SKM-1 treated with dmso at 0.1 percent for 144 hours (cell line): ENCODE data around the gene PTPRN2.
"Not testable (repeated sequence)": the region's sequence is repeated elsewhere in the genome, so short reads cannot be mapped to it uniquely, and the experiment has no call there.

Experiments
- DNase-seq: peaks from one replicate; lab custom pipeline; 2025; ENCODE audit not compliant: unreplicated experiment; lab: John Stamatoyannopoulos, UW

Gene PTPRN2

DNA sequence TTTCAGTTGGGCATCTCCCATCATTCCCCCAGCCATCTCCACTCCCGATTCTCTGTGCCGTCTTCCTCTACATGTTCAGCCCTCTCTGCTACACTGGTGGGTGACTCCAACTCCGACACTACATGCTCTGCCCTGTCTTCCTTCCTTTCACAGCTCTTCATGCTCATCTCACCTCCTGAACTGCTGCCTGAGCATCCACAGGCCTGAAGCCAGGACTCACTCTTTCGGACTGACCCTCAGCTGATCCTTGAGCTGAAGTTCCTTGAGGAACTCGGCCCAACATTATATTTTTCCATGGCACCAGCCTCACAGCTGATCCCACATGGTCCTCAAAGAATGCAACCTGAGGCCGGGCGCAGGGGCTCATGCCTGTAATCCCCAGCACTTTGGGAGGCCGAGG, 538.4 kb downstream of the PTPRN2 start:
- DNase-seq: no peak

- DNase-seq: no peak
Observed at GRCh38 chr7:158048569-158048968, 539.1 kb downstream of the PTPRN2 start.

GRCh38 chr7:158047391-158048059, 540.1 kb downstream of the PTPRN2 start:
- DNase-seq: no peak

DNA sequence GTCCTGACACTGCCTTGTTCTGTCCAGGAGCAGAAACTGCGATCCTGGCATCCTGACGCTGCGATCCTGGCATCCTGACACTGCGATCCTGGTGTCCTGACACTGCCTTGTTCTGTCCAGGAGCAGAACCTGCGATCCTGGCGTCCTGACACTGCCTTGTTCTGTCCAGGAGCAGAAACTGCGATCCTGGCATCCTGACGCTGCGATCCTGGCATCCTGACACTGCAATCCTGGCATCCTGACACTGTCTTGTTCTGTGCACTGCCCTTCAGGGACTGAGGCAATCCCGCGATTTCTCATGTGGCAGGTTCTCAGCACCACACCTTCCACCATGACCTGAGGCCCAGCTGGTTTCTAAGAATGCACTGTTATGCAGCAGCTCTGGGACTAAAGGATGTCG, 541.4 kb downstream of the PTPRN2 start:
- not testable (repeated sequence) for DNase-seq

GRCh38 chr7:158044482-158044823, 543.2 kb downstream of the PTPRN2 start:
- no peak for DNase-seq

DNA sequence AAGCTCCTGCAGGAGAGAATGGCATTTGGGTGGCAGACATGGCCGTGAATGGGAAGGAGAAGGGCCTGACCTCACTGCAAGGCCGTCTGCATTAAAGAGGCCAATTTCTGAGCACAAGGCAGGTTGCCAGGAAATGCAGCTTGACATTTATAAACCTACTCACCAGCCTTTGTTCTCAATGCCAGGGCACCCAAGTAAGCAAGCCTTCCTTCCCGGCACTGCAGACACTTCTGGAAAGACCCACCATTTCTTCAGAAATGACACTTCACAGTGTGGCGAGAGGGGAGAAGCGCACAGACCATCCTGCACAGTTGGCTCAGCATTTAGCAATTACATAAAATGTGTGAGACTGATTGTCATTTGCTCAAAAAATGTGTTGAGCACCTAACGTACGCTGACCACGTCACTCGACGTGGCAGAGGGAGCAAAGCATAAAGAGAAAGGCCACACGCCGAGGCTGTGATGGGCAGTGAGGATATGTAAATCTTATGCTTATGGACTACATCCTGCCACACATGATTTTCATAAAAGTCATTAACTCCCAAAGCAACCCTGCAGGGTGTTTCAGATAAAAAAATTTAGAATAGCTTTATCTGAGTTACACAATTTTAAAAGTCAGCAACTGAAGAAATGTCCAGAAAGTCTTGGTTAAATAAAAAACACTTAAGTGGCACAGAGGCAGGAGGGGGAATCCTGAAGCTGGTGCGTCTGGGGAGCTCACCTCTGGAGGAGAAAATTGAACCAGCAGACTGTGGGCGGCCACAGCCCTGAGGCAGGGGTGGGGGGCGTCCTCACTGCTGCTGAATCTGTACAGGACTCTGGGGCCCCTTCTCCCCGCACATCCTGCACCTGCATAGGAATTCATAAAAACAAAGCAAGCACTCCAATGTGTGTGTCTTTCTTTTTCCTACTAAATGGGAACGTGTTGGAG, 543.8 kb downstream of the PTPRN2 start:
- no peak for DNase-seq

DNA sequence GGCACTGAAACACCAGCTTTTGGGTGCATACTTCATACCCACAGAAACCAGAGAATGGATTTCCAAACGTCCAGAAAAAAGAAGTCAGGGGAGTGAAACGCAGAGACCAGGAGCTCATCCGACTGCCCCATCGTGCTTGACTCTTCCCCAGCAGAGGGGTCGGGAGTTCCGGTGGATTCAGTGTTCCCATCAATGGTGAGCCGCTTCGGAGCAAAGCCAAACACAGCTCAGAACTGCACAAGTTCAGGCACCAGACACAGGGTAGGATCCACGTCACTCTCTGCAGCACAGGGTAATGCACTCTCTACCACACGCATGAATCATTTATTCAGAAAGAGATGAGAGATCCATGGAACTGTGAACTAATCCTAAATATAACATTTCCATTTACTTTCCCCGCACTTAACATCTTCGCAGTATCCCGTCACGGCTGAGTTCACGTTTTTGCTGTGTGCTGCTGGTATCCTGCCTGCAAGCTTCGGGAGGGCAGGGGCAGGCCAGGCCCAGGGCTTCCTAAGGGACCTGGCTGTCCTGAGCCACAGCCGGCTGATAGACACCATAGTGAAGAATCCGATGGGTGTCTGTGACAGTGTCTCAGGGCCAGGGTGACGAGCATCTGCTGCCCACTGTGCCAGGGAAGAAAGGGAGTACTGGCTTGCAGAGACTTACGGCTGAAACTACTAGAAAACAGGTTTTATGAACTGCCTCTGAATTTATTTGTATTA, 545.3 kb downstream of the PTPRN2 start:
- DNase-seq: no peak

DNA sequence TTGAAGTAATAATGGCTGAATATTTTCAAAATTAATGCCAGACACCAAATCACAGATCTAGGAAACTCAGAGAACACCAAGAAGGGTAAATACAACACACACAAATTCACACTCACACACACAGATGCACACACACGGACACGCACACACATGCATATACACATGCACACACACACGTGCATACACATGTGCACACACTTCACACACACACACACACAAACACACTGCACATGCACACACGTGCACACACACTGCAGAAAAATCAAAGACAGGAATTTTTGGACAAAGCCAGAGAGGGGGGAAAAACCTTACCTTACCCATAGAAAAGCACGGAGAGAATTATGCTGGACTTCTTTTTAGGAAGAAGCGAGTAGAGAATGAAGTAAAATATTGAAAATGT, 547.4 kb downstream of the PTPRN2 start:
- no peak for DNase-seq

DNA sequence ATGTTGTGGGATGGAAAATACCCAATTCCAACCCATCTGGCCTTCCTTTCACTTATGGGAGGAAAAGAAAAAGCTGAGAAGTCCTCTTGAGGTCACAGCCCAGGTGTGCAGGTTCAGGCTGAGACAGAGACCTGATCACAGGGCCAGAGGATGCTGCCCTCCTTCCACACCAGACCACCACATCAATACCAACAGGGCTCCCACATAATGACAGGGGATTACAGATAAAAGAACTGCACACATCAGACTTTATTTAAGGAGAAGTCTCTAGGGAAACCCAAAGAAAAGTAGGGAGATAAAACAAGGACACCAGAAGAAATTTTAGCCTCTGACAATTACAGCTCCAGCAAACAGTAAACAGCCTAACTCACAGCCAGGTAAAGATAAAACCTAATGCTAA, 548.4 kb downstream of the PTPRN2 start:
- no peak for DNase-seq

DNA sequence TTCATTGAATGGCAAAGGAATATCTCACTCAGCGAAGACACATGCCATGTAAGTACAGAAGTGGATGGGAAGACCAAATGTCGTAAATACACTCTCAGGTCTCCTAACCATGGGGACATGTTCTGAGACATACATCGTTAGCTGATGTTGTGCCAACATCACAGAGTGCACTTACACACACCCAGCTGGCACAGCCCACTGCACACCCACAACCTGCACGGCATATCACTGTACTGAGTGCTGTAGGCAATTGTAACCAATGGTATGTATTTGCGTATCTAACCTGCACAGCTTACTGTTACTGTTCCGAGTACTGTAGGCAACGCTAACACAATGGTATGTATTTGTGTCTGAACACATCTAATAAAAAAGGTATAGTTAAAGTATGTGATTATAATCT, 550.4 kb downstream of the PTPRN2 start:
- DNase-seq: no peak

- DNase-seq: no peak
Observed at GRCh38 chr7:158035343-158035742, 552.3 kb downstream of the PTPRN2 start.

DNA sequence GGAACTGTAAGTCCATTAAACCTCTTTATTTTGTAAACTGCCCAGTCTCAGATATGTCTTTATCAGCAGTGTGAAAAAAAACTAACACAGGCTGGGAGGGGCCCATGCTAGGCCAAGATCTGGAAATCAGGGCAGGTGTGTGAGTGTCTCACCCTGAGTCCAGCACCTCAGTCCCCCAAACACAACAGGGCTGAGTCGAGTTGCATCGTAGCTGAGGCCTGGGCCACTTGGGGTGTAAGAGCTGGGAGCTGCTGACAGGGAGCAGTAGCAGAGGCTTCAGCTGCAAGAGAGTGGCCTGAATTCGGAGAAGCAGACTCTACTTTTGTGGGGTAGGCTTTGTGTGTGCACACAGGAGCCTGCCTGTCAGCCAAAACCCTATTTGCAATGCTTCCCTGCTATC, 553.1 kb downstream of the PTPRN2 start:
- no peak for DNase-seq

- DNase-seq: not testable (repeated sequence)
Observed at GRCh38 chr7:158033925-158034324, 553.7 kb downstream of the PTPRN2 start.

GRCh38 chr7:158033196-158033595, 554.4 kb downstream of the PTPRN2 start:
- DNase-seq: no peak

DNA sequence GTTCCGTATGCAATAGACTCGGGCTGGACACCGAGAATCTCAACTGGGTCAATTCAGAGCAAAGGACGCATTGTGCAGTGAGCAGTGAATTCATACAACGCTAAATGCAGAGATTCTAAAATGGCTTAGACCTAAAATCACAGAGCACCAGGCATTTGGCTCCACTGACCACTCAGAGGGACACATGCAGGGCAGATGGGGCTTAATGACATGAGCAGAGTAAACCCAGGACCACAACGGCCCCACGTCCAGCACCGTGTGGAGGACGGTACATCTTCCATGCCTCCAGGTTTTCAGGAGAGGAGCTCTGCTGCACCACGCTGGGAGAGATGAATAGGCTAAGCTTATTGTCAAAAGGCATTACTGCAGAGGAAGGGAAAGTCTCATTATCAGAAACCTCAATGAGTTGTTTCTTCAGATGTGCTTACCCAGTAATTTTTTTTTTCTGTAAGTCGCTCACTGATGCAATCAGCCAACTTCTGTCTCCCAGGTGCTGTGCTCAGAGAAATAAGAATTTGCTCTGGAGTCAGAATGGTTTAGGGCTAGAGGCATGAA, 555.0 kb downstream of the PTPRN2 start:
- DNase-seq: no peak

GRCh38 chr7:158031867-158032308, 555.7 kb downstream of the PTPRN2 start:
- DNase-seq: no peak

DNA sequence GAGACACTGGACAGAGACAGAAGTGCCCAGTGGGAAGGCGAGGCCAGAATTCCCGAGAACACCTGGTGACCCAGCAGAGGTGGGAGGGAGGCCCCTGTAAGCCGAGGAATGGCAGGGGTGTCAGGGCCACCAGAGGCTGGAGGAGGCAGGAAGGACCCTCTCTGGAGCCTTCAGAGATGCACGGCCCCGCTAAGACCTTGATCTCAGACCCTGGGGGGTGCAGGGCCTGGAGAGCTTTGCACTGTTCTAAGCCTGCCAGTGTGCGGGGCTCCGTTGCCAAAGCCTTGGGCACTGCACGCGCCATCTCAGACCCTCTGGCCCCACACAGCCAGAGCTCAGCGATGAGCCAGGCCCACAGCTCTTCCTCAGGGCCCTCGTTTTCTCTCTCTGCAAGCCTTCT, 557.1 kb downstream of the PTPRN2 start:
- DNase-seq: no peak

- DNase-seq: no peak
Observed at GRCh38 chr7:158030071-158030470, 557.6 kb downstream of the PTPRN2 start.

- no peak for DNase-seq
Observed at GRCh38 chr7:158029509-158029908, 558.1 kb downstream of the PTPRN2 start.

DNA sequence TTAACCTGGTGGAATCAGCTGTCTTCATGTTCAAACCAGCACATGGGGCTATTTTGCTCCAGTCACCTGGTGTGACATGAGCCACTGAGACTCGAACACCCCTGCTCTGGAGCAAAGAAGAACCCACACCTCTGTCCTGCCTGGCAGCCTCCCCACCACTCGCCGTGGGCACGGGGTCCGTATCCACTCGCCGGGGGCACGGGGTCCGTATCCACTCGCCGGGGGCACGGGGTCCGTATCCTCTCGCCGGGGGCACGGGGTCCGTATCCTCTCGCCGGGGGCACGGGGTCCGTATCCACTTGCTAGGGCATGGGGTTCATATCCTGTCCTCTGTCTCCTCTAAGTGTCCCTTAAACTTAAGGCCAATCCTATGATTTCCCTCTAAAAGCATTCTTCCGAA, 558.7 kb downstream of the PTPRN2 start:
- DNase-seq: no peak

DNA sequence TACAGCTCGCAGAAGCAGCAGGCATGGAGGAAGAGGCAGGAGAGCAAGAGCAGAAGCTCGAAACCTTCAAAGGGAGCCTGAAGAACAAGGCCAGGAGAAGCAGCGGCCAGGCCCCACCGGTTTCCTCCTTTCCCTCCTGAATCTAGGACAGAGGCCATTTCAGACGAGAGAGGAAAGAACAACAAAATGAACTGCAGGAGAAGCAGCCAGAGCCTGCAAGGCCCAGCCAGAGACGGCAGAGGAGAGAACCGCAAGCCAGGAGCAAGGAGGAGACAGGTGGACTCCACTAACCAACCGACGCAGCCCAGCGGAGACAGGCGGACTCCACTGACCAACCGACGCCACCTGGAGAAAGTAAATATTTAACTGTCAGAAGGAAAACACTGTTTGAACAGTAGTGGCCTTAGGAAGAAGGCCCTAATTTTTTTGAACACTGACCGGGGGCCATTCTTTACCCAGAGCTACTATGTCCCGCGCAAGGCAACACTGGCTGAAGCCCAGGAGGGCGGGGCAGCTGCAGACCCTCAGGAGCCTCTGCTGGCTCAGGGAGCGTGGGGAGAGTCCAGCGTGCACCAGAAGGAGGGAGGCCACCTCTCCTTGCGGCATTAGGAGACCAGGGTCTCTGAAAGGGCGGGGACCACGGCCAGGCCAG, 559.2 kb downstream of the PTPRN2 start:
- DNase-seq: no peak
